SK-N-MC (cell line): ENCODE measurements around the gene ECEL1.

ENCODE experiments used
- EZH2 ChIP-seq: fragments of 200-600 bp; sonication (generic); IDR thresholded peaks from one replicate; pipeline ENCODE4 v1.6.1; 2017; ENCODE audit warnings: antibody characterized with exemption
- POLR2AphosphoS5 ChIP-seq: IDR thresholded peaks from 2 replicates; pipeline ENCODE4 v1.6.1; 2012; ENCODE audit warnings: mild to moderate bottlenecking, low read depth, low read length, borderline replicate concordance

- TF ChIP-seq POLR2AphosphoS5, result no peak
- no peak for TF ChIP-seq EZH2
Measured at GRCh38 chr2:232458661-232459418, 28.8 kb downstream of the ECEL1 start.
